ENCODE data around the gene SUGCT. TPM values are rescaled to one million over a fixed set of nuclear protein-coding genes. Genes with fewer than 3 reads are reported as not detected.

The SUGCT gene
- total RNA-seq, 6 donors from 2014 or later: 1.4 to 3.1 (median 1.7) TPM; not detected in 1

DNA sequence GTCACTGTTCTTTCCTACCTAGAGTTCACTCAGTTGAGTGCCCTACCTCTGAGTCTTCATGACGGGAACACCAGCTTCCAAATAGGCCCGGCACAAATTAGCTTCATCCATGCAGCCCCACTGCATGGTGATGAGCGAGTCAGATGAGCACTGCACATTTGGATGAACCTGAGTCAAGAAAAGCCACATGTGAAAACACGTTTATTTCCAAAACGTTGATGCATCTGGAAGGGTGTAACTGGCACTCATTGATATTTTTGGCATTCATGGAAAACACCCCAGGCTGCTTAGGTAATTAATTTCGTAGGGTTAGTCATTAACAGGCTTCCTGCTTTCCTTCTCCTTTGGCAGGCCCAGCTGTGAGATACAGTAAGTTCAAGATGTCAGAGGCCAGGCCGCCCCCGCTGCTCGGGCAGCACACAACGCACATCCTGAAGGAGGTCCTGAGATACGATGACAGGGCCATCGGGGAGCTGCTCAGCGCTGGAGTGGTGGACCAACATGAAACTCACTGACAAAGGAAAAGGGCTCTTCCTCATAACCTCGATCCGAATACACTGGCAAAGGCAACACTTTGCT, 725.2 kb downstream of the SUGCT start:
- H3K4me1 ChIP-seq: no peaks in the 10 kb centered on the region
- peak in 1 of 2 donors; percentile 34 for DNase-seq
- no peak overlapping the region for H3K4me3 ChIP-seq
- H3K9me3 ChIP-seq: no peaks in the 10 kb centered on the region
- ATAC-seq (ENCODE audit: low FRiP score in 2 of 2): no peak
- no peak overlapping the region for H3K27ac ChIP-seq
- TF ChIP-seq POLR2AphosphoS5 (IDR thresholded peaks at IDR 0.05) (no peak), EP300 (IDR thresholded peaks at IDR 0.05) (no peak), POLR2A (IDR thresholded peaks at IDR 0.05) (no peak)
- TF ChIP-seq, protein P1, sequence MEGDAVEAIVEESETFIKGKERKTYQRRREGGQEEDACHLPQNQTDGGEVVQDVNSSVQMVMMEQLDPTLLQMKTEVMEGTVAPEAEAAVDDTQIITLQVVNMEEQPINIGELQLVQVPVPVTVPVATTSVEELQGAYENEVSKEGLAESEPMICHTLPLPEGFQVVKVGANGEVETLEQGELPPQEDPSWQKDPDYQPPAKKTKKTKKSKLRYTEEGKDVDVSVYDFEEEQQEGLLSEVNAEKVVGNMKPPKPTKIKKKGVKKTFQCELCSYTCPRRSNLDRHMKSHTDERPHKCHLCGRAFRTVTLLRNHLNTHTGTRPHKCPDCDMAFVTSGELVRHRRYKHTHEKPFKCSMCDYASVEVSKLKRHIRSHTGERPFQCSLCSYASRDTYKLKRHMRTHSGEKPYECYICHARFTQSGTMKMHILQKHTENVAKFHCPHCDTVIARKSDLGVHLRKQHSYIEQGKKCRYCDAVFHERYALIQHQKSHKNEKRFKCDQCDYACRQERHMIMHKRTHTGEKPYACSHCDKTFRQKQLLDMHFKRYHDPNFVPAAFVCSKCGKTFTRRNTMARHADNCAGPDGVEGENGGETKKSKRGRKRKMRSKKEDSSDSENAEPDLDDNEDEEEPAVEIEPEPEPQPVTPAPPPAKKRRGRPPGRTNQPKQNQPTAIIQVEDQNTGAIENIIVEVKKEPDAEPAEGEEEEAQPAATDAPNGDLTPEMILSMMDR (IDR thresholded peaks at IDR 0.05): no peak
- H3K27me3 ChIP-seq: no peaks in the 10 kb centered on the region
- WGBS, 2 donors: 81 to 85% methylated on average over 14 to 15 of the region's 15 CpGs
- H3K36me3 ChIP-seq: no peaks in the 10 kb centered on the region

DNA sequence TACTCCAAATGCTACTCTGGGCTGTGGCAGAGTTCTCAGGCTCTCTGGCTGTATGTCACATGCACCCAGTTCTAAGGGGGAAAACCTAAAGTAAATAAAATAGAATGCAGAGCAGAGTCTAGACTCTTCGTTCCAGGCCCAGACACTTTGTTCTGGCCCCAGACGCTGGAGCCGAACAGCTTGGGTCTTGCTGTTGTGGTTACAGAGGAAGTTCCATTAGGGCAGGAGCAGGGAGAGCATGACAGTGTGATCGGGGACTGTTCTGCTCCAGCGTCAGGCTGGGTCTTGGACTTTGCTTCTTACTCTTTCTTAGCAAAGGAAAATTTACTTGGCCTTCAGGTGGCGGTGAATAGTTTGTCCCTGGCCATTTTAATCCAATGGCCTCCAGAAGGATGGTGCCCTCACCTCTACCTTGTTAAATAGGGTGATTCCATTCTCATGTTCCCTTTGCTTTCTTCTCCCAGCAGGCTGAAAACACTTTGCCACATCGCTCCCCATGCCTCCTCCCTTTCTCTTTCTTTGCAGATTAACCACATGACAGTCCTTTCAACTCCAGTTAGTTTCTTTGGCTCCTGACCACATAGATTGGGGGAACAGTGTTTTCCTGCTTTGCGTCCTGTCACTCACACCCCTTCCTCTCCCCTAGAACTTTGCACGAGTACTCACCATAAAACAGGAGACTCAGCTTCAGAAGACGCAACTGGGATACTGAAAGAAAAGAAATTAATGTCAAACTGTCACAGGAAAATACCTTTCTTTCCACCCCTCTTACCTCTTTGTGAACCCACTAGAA, 730.8 kb downstream of the SUGCT start:
- no peaks in the 10 kb centered on the region for H3K4me1 ChIP-seq
- no peak overlapping the region for H3K4me3 ChIP-seq
- no peak overlapping the region for H3K27ac ChIP-seq
- DNase-seq (no peak), ATAC-seq (ENCODE audit: low FRiP score in 2 of 2) (no peak)
- H3K27me3 ChIP-seq: no peaks in the 10 kb centered on the region
- WGBS, 2 donors: 76 to 78% methylated on average over 10 of the region's 10 CpGs
- no peaks in the 10 kb centered on the region for H3K9me3 ChIP-seq
- no peak for TF ChIP-seq POLR2A (IDR thresholded peaks at IDR 0.05)
- no peak for TF ChIP-seq POLR2AphosphoS5 (IDR thresholded peaks at IDR 0.05)
- no peak for TF ChIP-seq EP300 (IDR thresholded peaks at IDR 0.05)
- TF ChIP-seq, protein P1 (IDR thresholded peaks at IDR 0.05): no peak
- H3K36me3 ChIP-seq: no peaks in the 10 kb centered on the region

DNA sequence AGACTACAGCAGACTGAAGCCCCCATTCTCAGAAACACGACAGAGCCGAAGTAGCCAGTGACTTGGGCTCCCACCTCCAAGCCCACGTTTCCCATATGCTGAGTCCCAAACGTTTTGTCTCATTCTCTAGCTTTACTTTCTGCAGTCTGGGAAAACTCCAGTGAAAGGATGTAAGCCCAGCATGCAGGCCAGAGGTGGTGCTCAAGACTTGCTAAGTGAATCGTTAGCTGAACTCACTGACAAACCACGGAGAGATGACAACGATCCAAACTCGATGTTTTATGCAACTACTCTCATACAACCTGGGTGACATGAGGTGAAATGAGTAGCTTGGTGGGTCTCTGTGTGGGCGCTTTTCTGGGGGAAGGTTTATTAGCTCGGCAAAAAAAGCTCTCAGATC, 731.8 kb downstream of the SUGCT start:
- no peak for ATAC-seq (ENCODE audit: low FRiP score in 2 of 2)
- Histone ChIP-seq H3K36me3 (no peaks in the 10 kb centered on the region), H3K4me3 (no peak overlapping the region), H3K27me3 (no peaks in the 10 kb centered on the region), H3K27ac (no peak overlapping the region), H3K4me1 (no peaks in the 10 kb centered on the region), H3K9me3 (no peaks in the 10 kb centered on the region)
- WGBS, 2 donors: 69 to 73% methylated on average over 10 of the region's 10 CpGs
- no peak for TF ChIP-seq POLR2AphosphoS5 (IDR thresholded peaks at IDR 0.05)
- no peak for TF ChIP-seq POLR2A (IDR thresholded peaks at IDR 0.05)
- TF ChIP-seq, protein P1 (IDR thresholded peaks at IDR 0.05): no peak
- TF ChIP-seq EP300 (IDR thresholded peaks at IDR 0.05): no peak
- no peak for DNase-seq

DNA sequence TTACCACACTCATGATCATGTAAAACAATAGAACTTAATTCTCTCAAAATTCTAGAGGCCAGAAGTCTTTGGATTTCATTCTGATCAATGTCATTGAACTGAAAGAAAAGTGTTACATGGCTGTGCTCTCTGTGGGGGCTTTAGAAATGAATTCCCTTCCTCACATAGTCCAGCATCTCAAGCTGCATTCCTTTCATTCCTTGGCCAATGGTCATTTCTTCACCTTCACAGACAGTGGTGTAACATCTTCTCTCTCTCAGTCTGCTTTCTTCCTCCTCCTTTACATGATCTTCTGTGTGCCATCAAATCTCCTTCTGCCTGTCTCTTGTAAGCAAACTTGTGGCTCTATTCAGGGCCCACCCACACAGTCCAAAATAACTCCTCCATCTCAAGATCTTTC, 735.3 kb downstream of the SUGCT start:
- Histone ChIP-seq H3K36me3 (no peaks in the 10 kb centered on the region), H3K9me3 (no peaks in the 10 kb centered on the region), H3K27me3 (no peaks in the 10 kb centered on the region), H3K4me1 (no peaks in the 10 kb centered on the region), H3K4me3 (no peak overlapping the region), H3K27ac (no peak overlapping the region)
- DNase-seq (no peak), ATAC-seq (ENCODE audit: low FRiP score in 2 of 2) (no peak)
- TF ChIP-seq EP300 (IDR thresholded peaks at IDR 0.05) (no peak), POLR2AphosphoS5 (IDR thresholded peaks at IDR 0.05) (no peak), POLR2A (IDR thresholded peaks at IDR 0.05) (no peak)
- TF ChIP-seq, protein P1 (IDR thresholded peaks at IDR 0.05): no peak
